Pancreas (tissue), 10 donors: ENCODE measurements around the gene ZFAND3. TPM values are rescaled to one million over a fixed set of nuclear protein-coding genes. Genes with fewer than 3 reads are reported as not detected.
A peak's percentile ranks its signal among the peaks of the same experiment; 100 is the strongest.

Source experiments
- ATAC-seq, 4 donors: fragments of 200-7000 bp; cut with Tn5 transposase; one replicate each; pipeline versions ENCODE4 v1.8.0 to v1.9.1; 2020; ENCODE audit warnings: mild to moderate bottlenecking in 4 of 4, moderate library complexity in 4 of 4
- DNase-seq, 6 donors: peaks; one replicate each; pipeline ENCODE4 v3.0.0-alpha.2; 2020
- FAIRE-seq: peaks from 2 replicates; lab custom pipeline; 2012; peaks lifted over from hg19 to GRCh38; lab: Jason Lieb, UNC
- H3K27ac ChIP-seq, 4 donors: fragments of 200-600 bp; sonication (generic); 1 replicate in 3 of 4; 2 replicates in 1 of 4; pipeline versions ENCODE4 v1.5.0 to v1.8.0; 2020
- H3K27me3 ChIP-seq, 4 donors: fragments of 200-600 bp; one replicate each; pipeline ENCODE4 v1.8.0; 2021
- H3K36me3 ChIP-seq, 3 donors: fragments of 200-600 bp; sonication (generic) in 1 of 3; one replicate each; pipeline versions ENCODE4 v1.5.0 to v1.8.0; 2020 to 2021
- H3K4me1 ChIP-seq, 3 donors: fragments of 200-600 bp; one replicate each; pipeline ENCODE4 v1.8.0; 2021
- H3K4me3 ChIP-seq, 4 donors: fragments of 200-600 bp; sonication (generic) in 2 of 4; one replicate each; pipeline versions ENCODE4 v1.5.0 to v1.8.0; 2020 to 2021
- H3K9me3 ChIP-seq, 4 donors: fragments of 200-600 bp; one replicate each; pipeline ENCODE4 v1.8.0; 2021
- CTCF ChIP-seq, 4 donors: fragments of 200-600 bp; sonication (generic) in 3 of 4; IDR thresholded peaks; one replicate each; pipeline versions ENCODE4 v1.5.0 to v1.8.0; 2021; ENCODE audit warnings: antibody characterized with exemption in 4 of 4
- WGBS, 2 donors: extraction: QIAGEN DNeasy Blood & Tissue Kit; methylation state at CpG; one replicate each; pipeline ENCODE4 v1.1.7; 2013; 5-methylcytosine and 5-hydroxymethylcytosine counted together
- intact Hi-C, 3 donors: fragments of 100-400 bp; cut with DNase I; formaldehyde crosslinking; loops; one replicate each; pipeline versions ENCODE4 v1.11.1 to v1.14.2; 2022
- polyA plus RNA-seq, 2 donors: library from polyadenylated mRNA; stranded (reverse); fragments of 200-250 nt; gene quantifications; one replicate each; pipeline ENCODE4 v1.2.3, GENCODE V29; 2013
- total RNA-seq, 6 donors: library from RNA; stranded (reverse); fragmentation: NEBNext Ultra II Directional in 4 of 6; extraction: Animal tissue kit (Norgen Biotek cat#: 25700) in 4 of 6; gene quantifications; one replicate each; pipeline versions ENCODE4 v1.2.1 to v1.2.4, GENCODE V29; 2021 to 2023
- donor health status: healthy with polysubstance abuse.
- donor health status: DM: no; HTN: no; CAD: no; lungs with moderate emphysema.
- donor health status: DM: no; HTN: no; CAD: no.
- donor health status: control.
- donor health status: control.
- donor health status: Bipolar disorder and iron deficiency.
- donor health status: DM: yes; HTN: yes; CAD: no.
- donor health status: DM: no; HTN: no; CAD: no.
- donor health status: DM: no; HTN: no; CAD: no.
- donor health status: DM: yes; HTN: yes; CAD: no.

ZFAND3 gene
- total and polyA plus RNA-seq, 8 donors, result 13.1 to 49.8 (median 31.8) TPM

DNA sequence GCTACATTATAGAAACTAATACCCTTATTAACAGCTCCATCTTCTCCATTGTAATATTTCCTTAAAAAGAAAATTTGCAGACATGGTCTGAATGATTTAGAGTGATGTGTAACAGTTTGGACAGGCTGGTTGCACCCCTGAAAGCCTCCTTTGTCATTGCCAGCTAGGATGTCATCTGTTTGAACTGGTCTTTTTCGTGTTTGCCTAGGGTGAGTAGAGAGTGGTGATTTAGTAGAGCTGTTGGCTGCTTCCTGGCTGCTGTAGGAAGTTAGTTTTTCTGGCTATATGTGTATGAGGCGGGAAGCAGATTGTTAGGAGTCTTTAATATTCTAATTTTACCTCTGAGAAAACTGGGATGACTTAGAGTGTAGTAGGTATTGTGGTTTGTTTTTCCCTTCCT, 101.1 kb downstream of the ZFAND3 start:
- Histone ChIP-seq H3K4me3 (no peak overlapping the region), H3K9me3 (no peaks in the 10 kb centered on the region), H3K27ac (no peak overlapping the region), H3K27me3 (no peaks in the 10 kb centered on the region), H3K4me1 (peaks cover 0 to 7% (median 0%) of the 10 kb centered on the region in 3 donors), H3K36me3 (no peaks in the 10 kb centered on the region)
- ATAC-seq, result peak in 3 of 4 donors; percentile 31 to 75 (median 60)
- DNase-seq, result no peak
- intact Hi-C loops, result no loop called here
- FAIRE-seq, result no peak
- WGBS, 2 donors, result 59% methylated on average over 2 of the region's 2 CpGs
- no peak for TF ChIP-seq CTCF (IDR thresholded peaks at IDR 0.05)

- no peak for TF ChIP-seq CTCF (IDR thresholded peaks at IDR 0.05)
- FAIRE-seq (no peak), DNase-seq (no peak), ATAC-seq (no peak)
- intact Hi-C loops, result no loop called here
- Histone ChIP-seq H3K4me1 (peaks cover 0 to 7% (median 0%) of the 10 kb centered on the region in 3 donors), H3K27me3 (no peaks in the 10 kb centered on the region), H3K36me3 (no peaks in the 10 kb centered on the region), H3K9me3 (no peaks in the 10 kb centered on the region), H3K4me3 (no peak overlapping the region), H3K27ac (no peak overlapping the region)
- 84 to 97% methylated on average over 1 of the region's 1 CpG for WGBS, 2 donors
Measured at GRCh38 chr6:37922563-37922962, 103.0 kb downstream of the ZFAND3 start.

DNA sequence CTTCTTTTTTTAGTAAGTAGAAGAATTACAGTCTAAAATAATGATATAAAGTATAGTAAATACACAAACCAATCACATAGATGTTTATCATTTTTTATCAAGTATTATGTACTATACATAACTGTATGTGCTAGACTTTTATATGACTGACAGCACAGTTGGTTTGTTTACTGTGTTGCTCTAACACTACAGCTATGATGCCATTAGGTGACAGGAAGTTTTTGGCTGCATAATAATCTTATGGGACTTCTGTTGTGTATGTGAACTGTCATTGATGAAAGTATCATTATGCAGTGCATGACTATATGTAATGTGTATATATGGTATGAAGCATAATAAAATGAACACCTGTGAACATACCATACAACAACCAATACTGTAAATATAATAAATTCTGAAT, 104.0 kb downstream of the ZFAND3 start:
- TF ChIP-seq CTCF (IDR thresholded peaks at IDR 0.05), result no peak
- no peak overlapping the region for H3K4me3 ChIP-seq
- H3K4me1 ChIP-seq, result peaks cover 0 to 7% (median 0%) of the 10 kb centered on the region in 3 donors
- no peaks in the 10 kb centered on the region for H3K9me3 ChIP-seq
- DNase-seq, result no peak
- H3K36me3 ChIP-seq, result no peaks in the 10 kb centered on the region
- FAIRE-seq, result no peak
- no peak for ATAC-seq
- H3K27ac ChIP-seq, result no peak overlapping the region
- no peaks in the 10 kb centered on the region for H3K27me3 ChIP-seq
- intact Hi-C loops, result no loop called here

- Histone ChIP-seq H3K27me3 (no peaks in the 10 kb centered on the region), H3K9me3 (no peaks in the 10 kb centered on the region), H3K4me1 (peaks cover 0 to 7% (median 0%) of the 10 kb centered on the region in 3 donors), H3K4me3 (no peak overlapping the region), H3K27ac (no peak overlapping the region), H3K36me3 (no peaks in the 10 kb centered on the region)
- FAIRE-seq (no peak), ATAC-seq (no peak), DNase-seq (no peak)
- 69 to 78% methylated on average over 4 of the region's 4 CpGs for WGBS, 2 donors
- intact Hi-C loops, result no loop called here
- TF ChIP-seq CTCF (IDR thresholded peaks at IDR 0.05), result no peak
Measured at GRCh38 chr6:37926661-37927060, 107.1 kb downstream of the ZFAND3 start.

- DNase-seq, result no peak
- Histone ChIP-seq H3K4me1 (peaks cover 0 to 7% (median 0%) of the 10 kb centered on the region in 3 donors), H3K27ac (no peak overlapping the region), H3K27me3 (no peaks in the 10 kb centered on the region), H3K36me3 (no peaks in the 10 kb centered on the region), H3K4me3 (no peak overlapping the region), H3K9me3 (no peaks in the 10 kb centered on the region)
- intact Hi-C loops, result no loop called here
- ATAC-seq, result no peak
- TF ChIP-seq CTCF (IDR thresholded peaks at IDR 0.05), result no peak
- FAIRE-seq, result no peak
- WGBS, 2 donors, result 95 to 99% methylated on average over 4 of the region's 4 CpGs
Measured at GRCh38 chr6:37928217-37928616, 108.7 kb downstream of the ZFAND3 start.
